Endothelial cell of umbilical vein (primary cell): ENCODE results near the gene ATP5PD.

Experiments used
- CTCF ChIP-seq, 2 donors: IDR thresholded peaks; 1 replicate in 1 of 2; 2 replicates in 1 of 2; pipeline ENCODE4 v1.5.1; 2011; ENCODE audit warnings: low read length in 2 of 2, mild to moderate bottlenecking in 2 of 2, moderate library complexity in 2 of 2, control low read depth in 1 of 2, inconsistent platforms in 1 of 2, low read depth in 1 of 2; ENCODE audit not compliant: insufficient read depth in 1 of 2; ENCODE audit errors: extremely low read depth in 1 of 2
- EZH2 ChIP-seq: IDR thresholded peaks from 2 replicates; pipeline ENCODE4 v1.6.1; 2012; ENCODE audit warnings: borderline replicate concordance, low read depth, mild to moderate bottlenecking, moderate library complexity, low read length, inconsistent platforms; ENCODE audit not compliant: severe bottlenecking
- FOS ChIP-seq: IDR thresholded peaks from 2 replicates; pipeline ENCODE4 v1.6.1; 2011; ENCODE audit warnings: mild to moderate bottlenecking, low read length, moderate library complexity, borderline replicate concordance; ENCODE audit not compliant: insufficient read depth
- GATA2 ChIP-seq: IDR thresholded peaks from 2 replicates; pipeline ENCODE4 v1.7.0; 2011; ENCODE audit warnings: low read depth, mild to moderate bottlenecking, moderate library complexity, mixed read lengths, low read length; ENCODE audit not compliant: insufficient read length, insufficient read depth
- JUN ChIP-seq: IDR thresholded peaks from 2 replicates; pipeline ENCODE4 v1.6.1; 2011; ENCODE audit warnings: borderline replicate concordance, low read depth; ENCODE audit not compliant: insufficient read length, insufficient read depth
- MAX ChIP-seq: IDR thresholded peaks from 2 replicates; pipeline ENCODE4 v1.6.1; 2011; ENCODE audit not compliant: insufficient read depth, insufficient read length
- MYC ChIP-seq: IDR thresholded peaks from one replicate; pipeline ENCODE4 v1.6.1; 2011; ENCODE audit warnings: mild to moderate bottlenecking, low read depth, low read length
- POLR2A ChIP-seq: IDR thresholded peaks from 2 replicates; pipeline ENCODE4 v1.6.1; 2012; ENCODE audit warnings: low read depth, mild to moderate bottlenecking, control low read depth, low read length
- POLR2AphosphoS5 ChIP-seq: IDR thresholded peaks from 2 replicates; pipeline ENCODE4 v1.6.1; 2012; ENCODE audit warnings: low read depth, mild to moderate bottlenecking, control low read depth, low read length, moderate library complexity; ENCODE audit not compliant: insufficient read depth

- TF ChIP-seq POLR2A (no peak), GATA2 (no peak), CTCF (IDR thresholded peaks at IDR 0.05; ENCODE audit: extremely low read depth in 1 of 2, insufficient read depth in 1 of 2, low read depth in 1 of 2, low read length in 2 of 2) (no peak), POLR2AphosphoS5 (no peak), FOS (no peak), EZH2 (no peak), MAX (no peak), MYC (no peak), JUN (no peak)
Observed at GRCh38 chr17:75075597-75076336, 29.0 kb upstream of the ATP5PD start.
